ENCODE data around the gene NAPB. TPM values are rescaled to one million over a fixed set of nuclear protein-coding genes. Genes with fewer than 3 reads are reported as not detected.

The NAPB gene

GRCh38 chr20:23336476-23336875, 84.8 kb downstream of the NAPB start:
- Histone ChIP-seq H3K9me3 (replicated peaks; ENCODE audit: low read length) (no peaks in the 10 kb centered on the region), H3K36me3 (ENCODE audit: insufficient read depth, low read length) (no peaks in the 10 kb centered on the region), H3K9ac (ENCODE audit: low read depth, low read length) (no peak overlapping the region), H3K4me2 (ENCODE audit: low read length) (no peak overlapping the region), H3K27me3 (ENCODE audit: control insufficient read depth, insufficient read depth, low read length) (peaks cover 8% of the 10 kb centered on the region), H3K4me3 (ENCODE audit: low read length) (no peak overlapping the region), H3K4me1 (ENCODE audit: control insufficient read depth, insufficient read depth, low read length) (no peaks in the 10 kb centered on the region)

GRCh38 chr20:23335521-23335920, 85.8 kb downstream of the NAPB start:
- peaks cover 2% of the 10 kb centered on the region for H3K27me3 ChIP-seq (ENCODE audit: control insufficient read depth, insufficient read depth, low read length)
- no peaks in the 10 kb centered on the region for H3K9me3 ChIP-seq (replicated peaks; ENCODE audit: low read length)
- H3K36me3 ChIP-seq (ENCODE audit: insufficient read depth, low read length): no peaks in the 10 kb centered on the region
- no peak overlapping the region for H3K9ac ChIP-seq (ENCODE audit: low read depth, low read length)
- H3K4me3 ChIP-seq (ENCODE audit: low read length): no peak overlapping the region
- H3K4me2 ChIP-seq (ENCODE audit: low read length): no peak overlapping the region
- H3K4me1 ChIP-seq (ENCODE audit: control insufficient read depth, insufficient read depth, low read length): no peaks in the 10 kb centered on the region

GRCh38 chr20:23334111-23334510, 87.2 kb downstream of the NAPB start:
- no peak overlapping the region for H3K4me3 ChIP-seq (ENCODE audit: low read length)

GRCh38 chr20:23332467-23332866, 88.8 kb downstream of the NAPB start:
- H3K27me3 ChIP-seq (ENCODE audit: control insufficient read depth, insufficient read depth, low read length): no peaks in the 10 kb centered on the region
- no peaks in the 10 kb centered on the region for H3K36me3 ChIP-seq (ENCODE audit: insufficient read depth, low read length)
- H3K4me2 ChIP-seq (ENCODE audit: low read length): no peak overlapping the region
- H3K9ac ChIP-seq (ENCODE audit: low read depth, low read length): no peak overlapping the region
- H3K4me3 ChIP-seq (ENCODE audit: low read length): no peak overlapping the region
- no peaks in the 10 kb centered on the region for H3K4me1 ChIP-seq (ENCODE audit: control insufficient read depth, insufficient read depth, low read length)
- H3K9me3 ChIP-seq (replicated peaks; ENCODE audit: low read length): no peaks in the 10 kb centered on the region

More at GRCh38 chr20:23334111-23334510, 87.2 kb downstream of the NAPB start:
- no peaks in the 10 kb centered on the region for H3K9me3 ChIP-seq (replicated peaks; ENCODE audit: low read length)
- no peak overlapping the region for H3K9ac ChIP-seq (ENCODE audit: low read depth, low read length)
- H3K27me3 ChIP-seq (ENCODE audit: control insufficient read depth, insufficient read depth, low read length): peaks cover 2% of the 10 kb centered on the region
- H3K4me2 ChIP-seq (ENCODE audit: low read length): no peak overlapping the region
- no peaks in the 10 kb centered on the region for H3K4me1 ChIP-seq (ENCODE audit: control insufficient read depth, insufficient read depth, low read length)
- no peaks in the 10 kb centered on the region for H3K36me3 ChIP-seq (ENCODE audit: insufficient read depth, low read length)

GRCh38 chr20:23331450-23332350, 89.6 kb downstream of the NAPB start:
- Histone ChIP-seq H3K4me2 (ENCODE audit: low read length) (no peak overlapping the region), H3K27me3 (ENCODE audit: control insufficient read depth, insufficient read depth, low read length) (no peaks in the 10 kb centered on the region), H3K4me3 (ENCODE audit: low read length) (no peak overlapping the region), H3K4me1 (ENCODE audit: control insufficient read depth, insufficient read depth, low read length) (no peaks in the 10 kb centered on the region), H3K9me3 (replicated peaks; ENCODE audit: low read length) (no peaks in the 10 kb centered on the region), H3K36me3 (ENCODE audit: insufficient read depth, low read length) (no peaks in the 10 kb centered on the region), H3K9ac (ENCODE audit: low read depth, low read length) (no peak overlapping the region)

- Histone ChIP-seq H3K27me3 (ENCODE audit: control insufficient read depth, insufficient read depth, low read length) (peaks cover 6% of the 10 kb centered on the region), H3K4me2 (ENCODE audit: low read length) (no peak overlapping the region), H3K36me3 (ENCODE audit: insufficient read depth, low read length) (no peaks in the 10 kb centered on the region)
Observed at GRCh38 chr20:23327617-23328333, 93.5 kb downstream of the NAPB start.

GRCh38 chr20:23326774-23327173, 94.5 kb downstream of the NAPB start:
- Histone ChIP-seq H3K4me1 (ENCODE audit: control insufficient read depth, insufficient read depth, low read length) (no peaks in the 10 kb centered on the region), H3K9ac (ENCODE audit: low read depth, low read length) (no peak overlapping the region), H3K4me3 (ENCODE audit: low read length) (no peak overlapping the region), H3K27me3 (ENCODE audit: control insufficient read depth, insufficient read depth, low read length) (peaks cover 6% of the 10 kb centered on the region), H3K9me3 (replicated peaks; ENCODE audit: low read length) (no peaks in the 10 kb centered on the region), H3K36me3 (ENCODE audit: insufficient read depth, low read length) (no peaks in the 10 kb centered on the region), H3K4me2 (ENCODE audit: low read length) (no peak overlapping the region)

More at GRCh38 chr20:23327617-23328333, 93.5 kb downstream of the NAPB start:
- Histone ChIP-seq H3K4me1 (ENCODE audit: control insufficient read depth, insufficient read depth, low read length) (no peaks in the 10 kb centered on the region), H3K4me3 (ENCODE audit: low read length) (no peak overlapping the region), H3K9ac (ENCODE audit: low read depth, low read length) (no peak overlapping the region), H3K9me3 (replicated peaks; ENCODE audit: low read length) (no peaks in the 10 kb centered on the region)

GRCh38 chr20:23325107-23325506, 96.2 kb downstream of the NAPB start:
- H3K4me1 ChIP-seq (ENCODE audit: control insufficient read depth, insufficient read depth, low read length): no peaks in the 10 kb centered on the region
- no peak overlapping the region for H3K4me3 ChIP-seq (ENCODE audit: low read length)
- H3K36me3 ChIP-seq (ENCODE audit: insufficient read depth, low read length): no peaks in the 10 kb centered on the region
- no peaks in the 10 kb centered on the region for H3K9me3 ChIP-seq (replicated peaks; ENCODE audit: low read length)
- H3K27me3 ChIP-seq (ENCODE audit: control insufficient read depth, insufficient read depth, low read length): peaks cover 6% of the 10 kb centered on the region
- H3K9ac ChIP-seq (ENCODE audit: low read depth, low read length): no peak overlapping the region
- no peak overlapping the region for H3K4me2 ChIP-seq (ENCODE audit: low read length)

Small RNA genes lying within 50 kb of the gene (small RNA-seq; reads per million reads assigned to genes)
- gene RF00019 (not detected), gene RNA5SP479 (not detected)
